Stimulated activated naive B cell treated with anti-CD40 and anti-IgM and Interleukin-4, amounts not matched to agents 10 μg/mL and 1 μg/mL and 100 μg/mL, for 72 hours (primary cell): Measurements from ENCODE around the gene RIPPLY3.
"Not testable (repeated sequence)": the region's sequence is repeated elsewhere in the genome, so short reads cannot be mapped to it uniquely, and the experiment has no call there.

Source experiments
- ATAC-seq, 2 donors: fragments of 150-1000 bp; cut with Tn5 transposase; replicated peaks; 2 replicates each; pipeline ENCODE4 v1.10.0; 2021; ENCODE audit warnings: moderate library complexity in 1 of 2
- DNase-seq: peaks from one replicate; pipeline ENCODE4 v3.0.0; 2021
- H3K27ac Mint-ChIP-seq: one replicate; pipeline ENCODE4 v1.8.0; 2022; ENCODE audit warnings: mild to moderate bottlenecking, mixed read lengths
- H3K27me3 Mint-ChIP-seq, 2 donors: one replicate each; pipeline ENCODE4 v1.8.0; 2022; ENCODE audit warnings: mixed read lengths in 2 of 2
- H3K36me3 Mint-ChIP-seq, 2 donors: one replicate each; pipeline ENCODE4 v1.8.0; 2022; ENCODE audit warnings: mixed read lengths in 2 of 2, mild to moderate bottlenecking in 1 of 2
- H3K4me1 Mint-ChIP-seq, 2 donors: one replicate each; pipeline ENCODE4 v1.8.0; 2022; ENCODE audit warnings: mixed read lengths in 2 of 2, mild to moderate bottlenecking in 1 of 2
- H3K4me3 Mint-ChIP-seq, 2 donors: one replicate each; pipeline ENCODE4 v1.8.0; 2022; ENCODE audit warnings: mild to moderate bottlenecking in 2 of 2, mixed read lengths in 2 of 2, moderate library complexity in 1 of 2
- H3K9me3 Mint-ChIP-seq, 2 donors: one replicate each; pipeline ENCODE4 v1.8.0; 2022; ENCODE audit warnings: mixed read lengths in 2 of 2, mild to moderate bottlenecking in 1 of 2

RIPPLY3 gene

DNA sequence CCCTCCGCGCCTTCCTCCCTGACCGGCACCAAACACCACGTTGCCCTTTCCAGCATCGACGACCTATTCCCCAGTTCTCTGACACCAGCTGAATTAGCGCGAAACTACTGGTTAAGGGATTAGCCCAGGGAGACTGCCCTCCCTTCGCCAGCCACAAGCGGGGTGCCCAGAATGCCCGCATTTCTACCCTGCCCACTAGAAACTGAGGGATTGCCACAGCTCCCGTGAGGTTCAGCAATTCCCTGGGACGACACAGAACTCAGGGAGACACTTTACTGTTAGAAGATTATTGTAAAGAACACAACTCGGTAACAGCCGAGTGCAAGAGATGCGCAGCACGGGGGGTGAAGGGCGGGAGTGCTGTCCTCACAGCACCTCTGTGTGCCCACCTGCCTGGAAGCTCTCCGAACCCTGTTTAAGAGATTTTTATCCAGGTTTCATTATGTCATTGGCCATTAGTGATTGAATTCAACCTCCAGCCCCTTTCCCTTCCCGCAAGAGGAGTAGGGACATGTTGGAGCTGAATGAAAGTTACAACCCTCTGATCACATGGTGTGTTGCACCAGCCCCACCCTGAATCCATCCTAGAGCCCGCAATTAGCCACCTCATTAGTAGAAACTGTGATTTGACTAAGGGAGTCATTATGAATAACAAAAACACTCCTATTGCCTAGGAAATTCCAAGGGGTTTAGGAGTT is 15.8 kb upstream of the RIPPLY3 start:
- ATAC-seq (no peak), DNase-seq (no peak)
- peak overlapping the region; percentile 90 to 92 for H3K4me3 Mint-ChIP-seq
- peaks cover 0 to 1% of the 10 kb centered on the region in 2 donors for H3K36me3 Mint-ChIP-seq
- H3K27ac Mint-ChIP-seq = peak overlapping the region; percentile 92
- H3K27me3 Mint-ChIP-seq = peaks cover 0 to 5% of the 10 kb centered on the region in 2 donors
- H3K9me3 Mint-ChIP-seq = peaks cover 1 to 4% of the 10 kb centered on the region in 2 donors
- H3K4me1 Mint-ChIP-seq = peaks cover 6 to 20% of the 10 kb centered on the region in 2 donors

DNA sequence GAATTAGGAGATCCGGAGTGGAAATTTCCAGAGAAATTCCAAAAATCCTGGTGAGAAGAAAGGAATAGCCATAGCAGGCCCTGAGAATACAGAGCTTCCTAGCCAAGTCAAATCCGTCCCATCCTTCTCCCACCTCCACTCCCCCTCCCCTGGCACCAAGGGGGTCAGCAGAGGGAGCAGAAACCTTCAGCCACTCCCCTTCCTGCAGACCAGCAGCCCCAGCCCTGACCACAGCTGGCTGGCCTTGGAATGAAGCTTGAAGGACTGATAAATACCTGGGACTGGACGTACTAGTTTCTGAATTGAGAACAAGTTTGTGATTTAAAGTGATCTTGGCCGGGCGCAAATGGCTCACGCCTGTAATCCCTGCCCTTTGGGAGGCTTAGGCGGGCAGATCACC is 13.8 kb upstream of the RIPPLY3 start:
- Mint-ChIP-seq H3K27me3 (peaks cover 0 to 5% of the 10 kb centered on the region in 2 donors), H3K4me3 (no peak overlapping the region), H3K4me1 (peaks cover 6 to 20% of the 10 kb centered on the region in 2 donors), H3K27ac (no peak overlapping the region), H3K36me3 (peaks cover 0 to 1% of the 10 kb centered on the region in 2 donors), H3K9me3 (peaks cover 1 to 4% of the 10 kb centered on the region in 2 donors)
- no peak for ATAC-seq
- no peak for DNase-seq

DNA sequence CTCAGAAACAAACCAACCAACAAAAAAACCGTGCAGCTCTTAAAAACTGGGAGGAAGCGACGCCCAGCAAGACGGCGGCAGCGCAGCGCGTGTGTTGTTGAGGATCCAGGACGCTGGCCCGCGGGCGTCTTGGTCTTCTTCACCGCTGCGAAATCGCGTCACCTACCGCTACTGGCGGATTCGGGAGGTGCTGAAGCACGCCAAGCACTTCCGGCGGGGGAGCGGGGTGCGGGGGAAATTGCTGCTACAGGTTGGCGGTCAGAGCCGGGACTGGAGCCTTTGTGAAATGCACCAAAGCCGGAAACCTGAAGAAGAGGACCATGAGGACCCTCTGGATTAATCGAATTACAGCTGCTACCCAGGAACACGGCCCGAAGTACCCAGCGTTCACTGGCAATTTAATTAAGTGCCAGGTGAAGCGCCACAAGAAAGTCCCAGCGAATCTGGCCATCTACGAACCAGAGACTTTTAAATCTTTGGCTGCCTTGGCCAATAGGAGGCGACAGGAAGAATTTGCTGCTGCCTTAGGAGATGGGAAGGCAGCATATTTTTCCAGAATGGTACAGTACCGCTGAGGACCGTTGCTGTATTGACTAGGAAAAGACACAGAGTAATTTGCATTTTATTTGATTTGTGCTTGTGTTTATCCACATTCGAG is 11.9 kb upstream of the RIPPLY3 start:
- DNase-seq (no peak), ATAC-seq (no peak)
- peaks cover 0 to 5% of the 10 kb centered on the region in 2 donors for H3K27me3 Mint-ChIP-seq
- H3K36me3 Mint-ChIP-seq = no peaks in the 10 kb centered on the region
- no peak overlapping the region for H3K27ac Mint-ChIP-seq
- peaks cover 3 to 11% of the 10 kb centered on the region in 2 donors for H3K4me1 Mint-ChIP-seq
- peak overlapping the region in 1 of 2 donors; percentile 41 for H3K4me3 Mint-ChIP-seq
- peaks cover 1 to 4% of the 10 kb centered on the region in 2 donors for H3K9me3 Mint-ChIP-seq

DNA sequence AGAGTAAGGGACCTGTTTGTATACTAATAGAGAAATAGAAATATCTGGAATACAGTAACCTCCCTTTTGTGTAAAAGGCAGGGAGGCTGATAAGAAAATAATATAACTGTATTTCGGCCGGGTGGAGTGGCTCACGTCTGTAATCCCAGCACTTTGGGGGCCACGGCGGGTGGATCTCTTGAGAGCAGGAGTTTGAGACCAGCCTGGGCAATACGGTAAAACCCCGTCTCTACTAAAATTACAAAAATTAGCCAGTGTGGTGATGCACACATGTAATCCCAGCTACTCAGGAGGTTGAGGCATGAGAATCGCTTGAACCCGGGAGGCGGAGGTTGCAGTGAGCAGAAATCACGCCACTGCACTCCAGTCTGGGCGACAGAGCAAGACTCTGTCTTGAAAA is 11.2 kb upstream of the RIPPLY3 start:
- not testable (repeated sequence) for ATAC-seq, H3K36me3 Mint-ChIP-seq, H3K27ac Mint-ChIP-seq, H3K9me3 Mint-ChIP-seq, H3K4me3 Mint-ChIP-seq, DNase-seq, H3K27me3 Mint-ChIP-seq, H3K4me1 Mint-ChIP-seq

DNA sequence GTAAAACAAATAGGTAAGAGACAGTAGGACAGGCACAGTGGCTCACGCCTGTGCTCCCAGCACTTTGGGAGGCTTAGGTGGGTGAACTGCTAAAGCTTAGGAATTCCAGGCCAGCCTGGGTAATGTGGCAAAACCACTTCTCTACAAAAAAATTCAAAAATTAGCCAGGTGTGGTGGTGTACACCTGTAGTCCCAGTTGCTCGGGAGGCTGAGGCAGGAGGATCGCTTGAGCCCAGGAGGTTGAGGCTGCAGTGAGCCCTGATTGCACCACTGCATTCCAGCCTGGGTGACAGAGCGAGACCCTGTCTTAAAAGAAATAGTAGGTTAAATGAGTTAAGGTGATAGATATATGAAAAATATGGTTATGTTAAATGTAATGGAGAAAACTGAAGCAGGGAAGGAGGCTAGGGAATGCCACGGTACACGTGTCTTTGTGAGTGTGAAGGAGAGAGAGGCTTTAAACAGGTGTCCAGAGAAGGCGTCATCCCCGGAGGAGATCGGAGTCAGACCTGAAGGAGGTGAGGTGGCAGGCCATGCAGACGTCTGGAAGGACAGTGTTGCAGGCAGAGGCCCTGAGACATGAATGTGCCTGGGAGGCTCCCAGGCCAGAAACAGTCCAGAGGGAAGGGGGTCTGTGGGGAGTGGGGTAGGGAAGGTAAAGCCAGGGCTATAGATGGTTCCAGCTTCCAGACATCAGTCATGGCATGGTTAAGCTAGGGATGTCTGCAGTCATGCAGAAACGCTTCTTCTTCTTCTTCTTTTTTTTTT is 7.2 kb upstream of the RIPPLY3 start:
- DNase-seq (no peak), ATAC-seq (no peak)
- Mint-ChIP-seq H3K36me3 (no peaks in the 10 kb centered on the region), H3K4me3 (no peak overlapping the region), H3K9me3 (no peaks in the 10 kb centered on the region), H3K27me3 (no peaks in the 10 kb centered on the region), H3K4me1 (peaks cover 0 to 5% of the 10 kb centered on the region in 2 donors), H3K27ac (peak overlapping the region; percentile 6)

- Mint-ChIP-seq H3K4me1 (no peaks in the 10 kb centered on the region), H3K9me3 (no peaks in the 10 kb centered on the region), H3K27ac (no peak overlapping the region), H3K27me3 (no peaks in the 10 kb centered on the region), H3K36me3 (no peaks in the 10 kb centered on the region), H3K4me3 (no peak overlapping the region)
- ATAC-seq (no peak), DNase-seq (no peak)
Observed at GRCh38 chr21:37000381-37000780, 6.1 kb upstream of the RIPPLY3 start.

- Mint-ChIP-seq H3K4me3 (no peak overlapping the region), H3K36me3 (no peaks in the 10 kb centered on the region), H3K27ac (no peak overlapping the region), H3K27me3 (no peaks in the 10 kb centered on the region), H3K9me3 (no peaks in the 10 kb centered on the region), H3K4me1 (peaks cover 0 to 5% of the 10 kb centered on the region in 2 donors)
- DNase-seq = no peak
- no peak for ATAC-seq
Observed at GRCh38 chr21:37001441-37001840, 5.1 kb upstream of the RIPPLY3 start.

GRCh38 chr21:37002851-37003250 is 3.7 kb upstream of the RIPPLY3 start:
- ATAC-seq, H3K36me3 Mint-ChIP-seq, DNase-seq, H3K4me3 Mint-ChIP-seq, H3K9me3 Mint-ChIP-seq, H3K27ac Mint-ChIP-seq: not testable (repeated sequence)
- Mint-ChIP-seq H3K4me1 (peaks cover 6 to 15% of the 10 kb centered on the region in 2 donors), H3K27me3 (peaks cover 10% of the 10 kb centered on the region in 2 donors)

- H3K27ac Mint-ChIP-seq, H3K36me3 Mint-ChIP-seq, H3K4me3 Mint-ChIP-seq, H3K9me3 Mint-ChIP-seq, DNase-seq, ATAC-seq: not testable (repeated sequence)
- Mint-ChIP-seq H3K27me3 (peaks cover 19 to 21% of the 10 kb centered on the region in 2 donors), H3K4me1 (peaks cover 6 to 15% of the 10 kb centered on the region in 2 donors)
Observed at GRCh38 chr21:37003917-37004316, 2.6 kb upstream of the RIPPLY3 start.

- Mint-ChIP-seq H3K27me3 (peaks cover 34% of the 10 kb centered on the region in 2 donors), H3K4me3 (peak overlapping the region; percentile 53 to 65), H3K27ac (no peak overlapping the region), H3K36me3 (no peaks in the 10 kb centered on the region), H3K9me3 (no peaks in the 10 kb centered on the region), H3K4me1 (peaks cover 17 to 28% of the 10 kb centered on the region in 2 donors)
- DNase-seq (no peak), ATAC-seq (no peak)
Observed at GRCh38 chr21:37005548-37006485, 685 bp upstream of the RIPPLY3 start.

DNA sequence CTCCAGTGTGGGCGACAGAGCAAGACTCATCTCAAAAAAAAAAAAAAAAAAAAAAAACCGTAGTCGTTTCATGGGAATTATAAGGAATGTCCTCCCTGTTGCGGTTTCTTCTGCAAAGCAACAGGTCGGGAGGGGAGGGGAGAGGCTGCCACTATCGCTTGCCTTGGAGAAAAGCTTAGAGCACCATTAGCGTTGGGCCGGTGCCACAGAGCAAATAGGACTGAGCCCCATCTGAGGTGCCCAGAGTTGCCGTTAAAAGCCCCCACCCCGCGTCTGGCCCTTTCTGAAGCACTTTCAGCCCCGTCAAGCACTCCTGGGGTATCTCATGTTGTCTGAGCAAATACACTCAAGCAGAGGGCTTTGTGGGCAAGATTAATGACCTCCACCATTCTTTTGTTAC is 2.2 kb downstream of the RIPPLY3 start:
- H3K9me3 Mint-ChIP-seq = no peaks in the 10 kb centered on the region
- no peak overlapping the region for H3K4me3 Mint-ChIP-seq
- peaks cover 17 to 28% of the 10 kb centered on the region in 2 donors for H3K4me1 Mint-ChIP-seq
- H3K27me3 Mint-ChIP-seq = peaks cover 47 to 50% of the 10 kb centered on the region in 2 donors
- no peaks in the 10 kb centered on the region for H3K36me3 Mint-ChIP-seq
- H3K27ac Mint-ChIP-seq = no peak overlapping the region
- ATAC-seq = no peak
- DNase-seq = no peak

- Mint-ChIP-seq H3K4me1 (peaks cover 17 to 28% of the 10 kb centered on the region in 2 donors), H3K4me3 (peak overlapping the region; percentile 50 to 78), H3K9me3 (no peaks in the 10 kb centered on the region), H3K27ac (no peak overlapping the region), H3K27me3 (peaks cover 54 to 57% of the 10 kb centered on the region in 2 donors), H3K36me3 (no peaks in the 10 kb centered on the region)
- peak; percentile 66 for DNase-seq
- ATAC-seq = peak; percentile 93
Observed at GRCh38 chr21:37009740-37010341, 3.3 kb downstream of the RIPPLY3 start.

DNA sequence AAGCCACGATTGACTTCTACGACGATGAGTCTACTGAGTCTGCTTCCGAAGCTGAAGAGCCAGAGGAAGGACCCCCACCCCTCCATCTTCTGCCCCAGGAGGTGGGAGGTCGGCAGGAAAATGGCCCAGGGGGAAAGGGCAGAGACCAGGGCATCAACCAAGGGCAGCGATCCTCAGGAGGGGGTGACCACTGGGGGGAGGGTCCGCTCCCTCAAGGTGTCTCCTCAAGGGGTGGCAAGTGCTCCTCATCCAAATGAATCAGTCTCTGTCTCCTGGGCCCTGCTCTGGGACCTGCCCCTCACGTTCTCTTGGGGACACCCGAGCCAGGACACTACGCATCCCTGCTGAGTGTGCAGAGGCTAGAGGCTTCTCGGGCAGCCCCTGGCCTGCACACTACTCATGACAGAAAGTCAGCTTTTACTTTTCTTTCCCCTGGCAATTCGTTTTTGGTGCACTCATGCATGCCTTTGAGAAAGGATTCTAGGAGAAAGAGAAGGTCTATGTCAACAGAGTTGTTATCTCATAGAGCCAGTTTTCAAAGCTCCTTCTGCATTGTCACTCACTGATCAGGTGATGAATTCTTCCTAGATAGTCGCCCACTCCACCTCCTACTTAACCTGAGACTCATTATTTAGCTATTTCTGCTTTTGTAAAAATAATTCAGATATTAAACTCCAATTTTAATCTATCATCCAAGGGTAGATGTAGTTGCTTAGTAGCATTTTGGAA is 11.6 kb downstream of the RIPPLY3 start:
- Mint-ChIP-seq H3K4me3 (no peak overlapping the region), H3K27ac (no peak overlapping the region), H3K9me3 (no peaks in the 10 kb centered on the region), H3K4me1 (no peaks in the 10 kb centered on the region), H3K27me3 (peaks cover 10 to 11% of the 10 kb centered on the region in 2 donors), H3K36me3 (no peaks in the 10 kb centered on the region)
- no peak for DNase-seq
- no peak for ATAC-seq
